ENCODE results near the gene ZNF830.

GRCh38 chr17:34988644-34989043, 27.3 kb downstream of the ZNF830 start:
- TF ChIP-seq EZH2phosphoT487 (IDR thresholded peaks at IDR 0.05; ENCODE audit: borderline replicate concordance, low read length) (no peak), CTCF (IDR thresholded peaks at IDR 0.05; ENCODE audit: low read depth, low read length, poor library complexity, severe bottlenecking) (no peak)

All from DOHH2 (cell line).